B cell (primary cell): ENCODE data around the gene CPM. TPM values are rescaled to one million over a fixed set of nuclear protein-coding genes. Genes with fewer than 3 reads are reported as not detected.

Source experiments
- ATAC-seq: fragments of 200-7000 bp; cut with Tn5 transposase; one replicate; pipeline ENCODE4 v1.10.0; 2021; ENCODE audit warnings: low read depth, mild to moderate bottlenecking, moderate number of reproducible peaks, moderate library complexity
- CTCF ChIA-PET: fragments of 350-600 bp; sonication (Branson Sonifier 250); formaldehyde crosslinking; loops from one replicate; lab custom pipeline; 2021; ENCODE audit warnings: antibody characterized with exemption, inconsistent platforms; lab: Charles Lee
- POLR2A ChIA-PET: fragments of 350-600 bp; sonication (Branson Sonifier 250); formaldehyde crosslinking; loops from one replicate; lab custom pipeline; 2021; ENCODE audit warnings: antibody characterized with exemption; lab: Charles Lee
- DNase-seq: peaks from one replicate; pipeline ENCODE4 v3.0.0; 2013
- H2AFZ ChIP-seq: 2 replicates; pipeline ENCODE4 v1.6.1; 2012; ENCODE audit warnings: mild to moderate bottlenecking, low read depth, low read length; ENCODE audit not compliant: insufficient read depth, poor library complexity, severe bottlenecking
- H3K27ac ChIP-seq, 2 donors: 1 replicate in 1 of 2; 2 replicates in 1 of 2; pipeline ENCODE4 v1.5.1; 2012 to 2013; ENCODE audit warnings: low read length in 2 of 2, mild to moderate bottlenecking in 2 of 2, moderate library complexity in 1 of 2
- H3K27me3 ChIP-seq, 4 experiments: fragments of 200-600 bp in 1 of 4; sonication (generic) in 1 of 4; replicated peaks in 1 of 4; 1 replicate in 2 of 4; 2 replicates in 2 of 4; pipeline versions ENCODE4 v1.6.1 to v1.7.0; 2013 to 2016; ENCODE audit warnings: low read length in 3 of 4, mild to moderate bottlenecking in 2 of 4, mixed read lengths in 1 of 4, moderate library complexity in 1 of 4; ENCODE audit not compliant: insufficient read depth in 4 of 4, control insufficient read depth in 3 of 4; ENCODE audit errors: control extremely low read depth in 1 of 4
- H3K36me3 ChIP-seq, 2 experiments: replicated peaks in 1 of 2; 1 replicate in 1 of 2; 2 replicates in 1 of 2; pipeline versions ENCODE4 v1.6.1 to v1.7.1; 2013; ENCODE audit warnings: low read length in 1 of 2; ENCODE audit not compliant: insufficient read depth in 2 of 2, control insufficient read depth in 1 of 2; ENCODE audit errors: control extremely low read depth in 1 of 2, extremely low read depth in 1 of 2
- H3K4me1 ChIP-seq, 2 donors: fragments of 200-600 bp in 1 of 2; sonication (generic) in 1 of 2; 1 replicate in 1 of 2; 2 replicates in 1 of 2; pipeline versions ENCODE4 v1.5.1 to v1.6.1; 2013 to 2017; ENCODE audit warnings: low read length in 2 of 2; ENCODE audit not compliant: control insufficient read depth in 2 of 2, insufficient read depth in 2 of 2
- H3K4me2 ChIP-seq: replicated peaks from 2 replicates; pipeline ENCODE3; 2012; ENCODE audit warnings: mild to moderate bottlenecking, low read depth, low read length; ENCODE audit not compliant: poor library complexity, severe bottlenecking
- H3K4me3 ChIP-seq, 5 experiments: fragments of 200-600 bp in 1 of 5; sonication (generic) in 1 of 5; 1 replicate in 3 of 5; 2 replicates in 2 of 5; pipeline versions ENCODE4 v1.5.1 to v1.7.0; 2011 to 2016; ENCODE audit warnings: low read length in 4 of 5, mild to moderate bottlenecking in 4 of 5, low read depth in 2 of 5, control low read depth in 1 of 5, moderate library complexity in 1 of 5; ENCODE audit not compliant: insufficient read depth in 1 of 5; ENCODE audit errors: control extremely low read depth in 1 of 5, extremely low read depth in 1 of 5
- H3K79me2 ChIP-seq: fragments of 200-600 bp; sonication (generic); one replicate; pipeline ENCODE4 v1.6.0; 2016; ENCODE audit warnings: low read length; ENCODE audit not compliant: control insufficient read depth, insufficient read depth
- H3K9ac ChIP-seq: fragments of 200-600 bp; sonication (generic); 2 replicates; pipeline ENCODE4 v1.6.1; 2017; ENCODE audit warnings: mild to moderate bottlenecking, low read length, moderate library complexity
- H3K9me3 ChIP-seq, 3 donors: one replicate each; pipeline versions ENCODE4 v1.6.1 to v1.7.1; 2013; ENCODE audit warnings: low read length in 2 of 3; ENCODE audit not compliant: control insufficient read depth in 2 of 3, insufficient read depth in 1 of 3; ENCODE audit errors: control extremely low read depth in 1 of 3
- H4K20me1 ChIP-seq: 2 replicates; pipeline ENCODE4 v1.6.0; 2012; ENCODE audit warnings: mild to moderate bottlenecking, low read length; ENCODE audit not compliant: insufficient read depth, control insufficient read depth, poor library complexity, severe bottlenecking
- H3K27ac Mint-ChIP-seq: one replicate; pipeline ENCODE4 v1.8.0; 2021; ENCODE audit warnings: mixed read lengths
- H3K27me3 Mint-ChIP-seq: one replicate; pipeline ENCODE4 v1.8.0; 2021; ENCODE audit warnings: mixed read lengths
- H3K4me1 Mint-ChIP-seq: one replicate; pipeline ENCODE4 v1.8.0; 2021; ENCODE audit warnings: mixed read lengths
- H3K4me3 Mint-ChIP-seq: one replicate; pipeline ENCODE4 v1.8.0; 2021; ENCODE audit warnings: mixed read lengths
- H3K9me3 Mint-ChIP-seq: one replicate; pipeline ENCODE4 v1.8.0; 2022; ENCODE audit warnings: mixed read lengths; ENCODE audit not compliant: insufficient read depth
- CTCF ChIP-seq: fragments of 200-600 bp; IDR thresholded peaks from one replicate; pipeline ENCODE4 v1.8.0; 2022; ENCODE audit warnings: antibody characterized with exemption, mild to moderate bottlenecking
- EZH2 ChIP-seq: IDR thresholded peaks from 2 replicates; pipeline ENCODE4 v1.6.1; 2012; ENCODE audit warnings: borderline replicate concordance, low read depth, mild to moderate bottlenecking, moderate library complexity, low read length; ENCODE audit not compliant: insufficient read depth, poor library complexity, severe bottlenecking
- WGBS: methylation state at CpG from one replicate; pipeline ENCODE4 v1.1.5; 2013; ENCODE audit warnings: missing lambda C conversion rate; ENCODE audit not compliant: insufficient coverage; 5-methylcytosine and 5-hydroxymethylcytosine counted together
- intact Hi-C: fragments of 100-400 bp; cut with micrococcal nuclease; formaldehyde crosslinking; loops from one replicate; pipeline ENCODE4 v1.10.0; 2022
- polyA plus RNA-seq: library from polyadenylated mRNA; depleted of rRNA; stranded (reverse); fragments of >200 nt; gene quantifications from 2 replicates; pipeline ENCODE4 v1.2.3, GENCODE V29; 2012
- total RNA-seq, 2 donors: library from RNA; stranded (reverse); fragments of 120-200 nt in 1 of 2; gene quantifications; 1 replicate in 1 of 2; 2 replicates in 1 of 2; pipeline versions ENCODE4 v1.2.3 to v1.2.4, GENCODE V29; 2013 to 2022

The CPM gene
- total and polyA plus RNA-seq, 2 donors (not counting 1 experiment from before 2014, with no cell fraction given) = 1.2 to 5.0 TPM

- Histone ChIP-seq H3K79me2 (no peaks in the 10 kb centered on the region), H3K9ac (no peak overlapping the region), H3K4me2 (no peak overlapping the region), H3K27me3 (no peaks in the 10 kb centered on the region), H3K9me3 (no peaks in the 10 kb centered on the region), H3K4me1 (peaks cover 3 to 7% of the 10 kb centered on the region in 2 donors), H4K20me1 (no peaks in the 10 kb centered on the region), H2AFZ (no peak overlapping the region), H3K36me3 (peaks cover 0 to 2% of the 10 kb centered on the region in 2 experiments), H3K4me3 (no peak overlapping the region), H3K27ac (no peak overlapping the region)
- no peaks in the 10 kb centered on the region for H3K9me3 Mint-ChIP-seq
- WGBS = no CpG with 5 or more reads among the region's 2 CpGs
- ChIA-PET POLR2A (no interaction called here), CTCF (no interaction called here)
- intact Hi-C loops = no loop called here
- ATAC-seq (no peak), DNase-seq (no peak)
- TF ChIP-seq EZH2 = no peak
- TF ChIP-seq CTCF = no peak
- H3K4me1 Mint-ChIP-seq = peaks cover 9% of the 10 kb centered on the region
- H3K27ac Mint-ChIP-seq = no peak overlapping the region
- H3K4me3 Mint-ChIP-seq = no peak overlapping the region
- H3K27me3 Mint-ChIP-seq = no peaks in the 10 kb centered on the region
Measured at GRCh38 chr12:68910128-68910527, 22.8 kb downstream of the CPM start.

- peaks cover 23 to 25% of the 10 kb centered on the region in 2 donors for H3K4me1 ChIP-seq
- no peak overlapping the region for H3K9ac ChIP-seq
- intact Hi-C loops = no loop called here
- peaks cover 0 to 2% of the 10 kb centered on the region in 2 experiments for H3K36me3 ChIP-seq
- peaks cover 0 to 4% (median 0%) of the 10 kb centered on the region in 3 donors for H3K9me3 ChIP-seq
- no peak overlapping the region for H3K27ac Mint-ChIP-seq
- H4K20me1 ChIP-seq = no peaks in the 10 kb centered on the region
- H3K9me3 Mint-ChIP-seq = no peaks in the 10 kb centered on the region
- H3K4me3 Mint-ChIP-seq = no peak overlapping the region
- DNase-seq (no peak), ATAC-seq (no peak)
- peaks cover 28% of the 10 kb centered on the region for H3K4me1 Mint-ChIP-seq
- no peak overlapping the region for H3K27ac ChIP-seq
- no peaks in the 10 kb centered on the region for H3K79me2 ChIP-seq
- ChIA-PET CTCF (no interaction called here), POLR2A (interaction anchor here (0.6 kb wide), 1 partner anchor 654 kb away, joined by 5 read pairs; no protein-coding TSS in a partner anchor)
- H3K4me3 ChIP-seq = no peak overlapping the region
- H3K4me2 ChIP-seq = no peak overlapping the region
- H3K27me3 ChIP-seq = no peaks in the 10 kb centered on the region
- H3K27me3 Mint-ChIP-seq = no peaks in the 10 kb centered on the region
- no peak overlapping the region for H2AFZ ChIP-seq
- no CpG with 5 or more reads among the region's 4 CpGs for WGBS
- TF ChIP-seq EZH2 (no peak), CTCF (no peak)
Measured at GRCh38 chr12:68908076-68908475, 24.9 kb downstream of the CPM start.
